G401 (cell line): Measurements from ENCODE around the gene DVL1. TPM values are rescaled to one million over a fixed set of nuclear protein-coding genes. Genes with fewer than 3 reads are reported as not detected.
"Not testable (repeated sequence)": the region's sequence is repeated elsewhere in the genome, so short reads cannot be mapped to it uniquely, and the experiment has no call there.

Source experiments
- DNase-seq: peaks from one replicate; pipeline ENCODE4 v3.0.0-alpha.2; 2015; ENCODE audit warnings: low spot score
- in situ Hi-C: cut with HindIII; loops from 2 replicates; pipeline ENCODE4 v1.10.0; 2016; ENCODE audit warnings: low sequenced_read_pairs, mixed read lengths
- total RNA-seq: library from RNA; depleted of rRNA; stranded (reverse); fragments of >200 nt; shearing (Covaris generic); gene quantifications from 2 replicates; pipeline ENCODE4 v1.2.3, GENCODE V29; 2014; rRNA removed

The DVL1 gene
- 66.4 and 70.2 TPM in 2 replicates for total RNA-seq

DNA sequence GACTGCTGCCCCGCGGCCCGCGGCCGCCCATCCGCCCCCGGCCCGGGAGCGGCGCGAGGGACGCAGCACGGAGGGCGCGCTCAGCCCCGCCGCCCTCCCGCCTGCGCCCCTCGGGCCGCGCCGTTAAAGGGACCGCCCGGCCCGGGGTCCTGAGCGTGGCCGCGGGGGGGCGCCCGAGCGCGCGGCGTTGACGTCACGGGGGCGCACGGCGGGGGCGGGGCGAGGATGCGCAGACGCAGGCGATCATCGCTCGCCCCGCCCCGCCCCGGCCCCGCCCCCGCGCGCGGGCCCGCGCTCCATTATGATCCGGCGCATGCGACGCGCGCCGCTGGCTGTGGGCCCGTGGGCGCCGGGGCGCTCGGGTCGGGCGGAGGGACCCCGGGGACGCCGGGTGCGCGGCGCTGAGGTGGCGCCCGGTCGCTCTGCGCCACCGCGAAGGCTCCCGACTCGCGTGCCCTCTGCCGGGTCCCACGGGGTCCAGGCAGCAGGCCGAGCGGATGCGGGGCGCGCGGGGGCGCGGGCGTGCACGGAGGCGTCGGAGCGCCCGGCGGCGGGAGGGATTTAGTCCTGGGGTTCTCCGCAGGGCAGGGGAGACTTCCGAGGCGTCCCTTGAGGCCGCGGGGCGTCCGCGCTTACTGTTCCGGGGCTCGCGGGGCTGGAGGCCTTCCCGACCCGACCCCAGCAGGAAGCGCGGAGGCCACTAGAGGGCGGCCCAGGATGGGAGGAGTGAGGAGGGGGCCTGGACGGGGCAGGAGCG lies at the start of gene DVL1:
DVL1 (minus strand) TSS at position 163 of the 757 bp plus-strand sequence. CDS start 353 bp downstream, outside the sequence.
- peak; percentile 49 for DNase-seq
- in situ Hi-C loops, result no loop called here

DNA sequence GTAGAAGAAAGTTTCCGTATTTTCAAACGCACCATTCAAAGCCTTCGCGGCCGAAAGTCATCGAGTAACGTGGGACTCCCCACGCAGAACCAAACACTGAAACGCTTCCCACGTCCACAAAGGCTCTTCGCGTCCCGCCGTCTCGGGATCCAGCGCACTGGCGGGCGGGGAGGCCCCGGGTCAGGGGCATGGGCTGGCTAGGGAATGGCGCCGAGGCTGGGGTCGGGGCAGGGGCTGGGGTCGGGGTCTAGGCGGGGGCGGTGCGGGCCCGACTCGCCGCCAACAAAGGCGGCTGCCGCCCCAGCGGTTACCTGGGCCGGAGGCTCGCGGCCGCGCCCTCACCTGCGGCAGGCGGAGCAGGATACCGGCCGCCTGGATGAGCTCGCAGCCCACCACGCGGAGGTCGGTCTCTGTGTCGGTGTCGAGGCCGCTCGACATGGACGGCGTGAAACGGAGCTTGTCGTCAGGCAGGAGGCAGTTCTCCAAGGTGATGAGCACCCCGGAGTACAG lies 49.5 kb upstream of the DVL1 start:
- in situ Hi-C loops, result no loop called here
- no peak for DNase-seq

DNA sequence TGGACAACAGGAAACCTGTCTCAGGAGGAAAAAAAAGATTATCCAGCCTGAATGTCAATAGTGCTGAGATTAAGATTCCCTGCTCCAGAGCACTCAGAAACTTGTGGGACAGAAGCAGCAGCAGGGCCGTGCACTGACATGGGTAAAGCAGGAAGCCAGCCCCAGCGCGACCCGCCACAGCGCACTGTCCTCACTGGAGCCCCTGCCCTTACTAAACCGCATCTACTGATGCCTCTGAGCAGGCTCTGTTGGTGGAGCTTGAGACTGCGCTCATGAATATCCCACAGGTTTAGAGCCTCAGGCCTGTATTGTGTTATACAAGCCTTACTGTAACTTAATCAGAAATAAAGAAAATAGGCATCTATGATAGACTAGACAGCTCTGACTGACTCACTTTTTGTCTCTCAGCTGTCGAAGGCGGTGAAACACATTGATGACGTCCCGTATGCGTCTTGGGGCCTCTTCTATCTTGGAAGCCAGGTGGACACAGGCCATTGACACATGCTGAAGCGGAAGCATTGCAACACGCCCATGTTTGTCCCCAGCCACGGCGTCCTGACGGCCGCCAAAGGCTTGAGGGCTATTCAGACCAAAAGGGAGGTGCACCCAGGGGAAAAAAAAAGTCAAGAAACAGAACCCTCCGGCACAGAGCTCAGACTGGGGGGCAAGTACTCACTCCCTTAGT lies 48.8 kb upstream of the DVL1 start:
- in situ Hi-C loops, result no loop called here
- no peak for DNase-seq

DNA sequence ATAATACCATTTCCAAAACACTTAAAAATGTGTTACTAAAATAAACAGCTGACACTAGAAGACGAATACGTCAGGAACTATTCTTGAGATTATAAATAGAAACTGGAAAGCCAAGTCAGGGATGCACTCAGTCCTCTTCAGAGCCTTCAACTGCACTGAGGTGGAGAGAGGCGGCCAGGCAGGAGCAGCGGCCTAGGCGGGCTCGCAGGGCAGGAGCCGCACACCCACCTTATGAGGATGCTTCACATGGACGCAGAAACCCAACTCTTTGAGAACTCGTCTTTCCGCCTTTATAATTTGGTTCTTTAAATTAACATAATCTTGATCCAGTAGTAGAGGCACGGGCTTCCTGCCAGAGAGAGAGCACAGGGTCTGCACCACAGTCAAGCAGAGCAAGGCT lies 45.9 kb upstream of the DVL1 start:
- no peak for DNase-seq
- in situ Hi-C loops, result no loop called here

DNA sequence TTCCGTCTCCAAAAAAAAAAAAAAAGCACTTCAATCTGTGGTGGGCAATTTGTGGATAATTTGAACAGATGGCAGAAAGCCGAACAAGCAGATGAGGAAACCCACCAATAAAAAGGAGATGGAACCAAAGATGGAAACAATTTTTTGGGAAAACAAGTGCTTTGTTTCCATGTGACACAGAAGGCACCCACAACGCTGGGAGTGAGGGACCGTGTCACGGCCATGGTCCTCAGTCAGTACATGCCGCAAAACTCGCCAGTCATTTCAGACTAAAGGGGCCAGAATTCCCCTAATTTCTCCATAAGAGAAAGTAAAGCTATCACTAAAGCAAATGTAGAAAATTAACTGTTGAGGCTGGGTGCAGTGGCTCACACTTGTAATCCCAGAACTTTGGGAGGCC lies 44.9 kb upstream of the DVL1 start:
- DNase-seq, result no peak
- in situ Hi-C loops, result no loop called here

DNA sequence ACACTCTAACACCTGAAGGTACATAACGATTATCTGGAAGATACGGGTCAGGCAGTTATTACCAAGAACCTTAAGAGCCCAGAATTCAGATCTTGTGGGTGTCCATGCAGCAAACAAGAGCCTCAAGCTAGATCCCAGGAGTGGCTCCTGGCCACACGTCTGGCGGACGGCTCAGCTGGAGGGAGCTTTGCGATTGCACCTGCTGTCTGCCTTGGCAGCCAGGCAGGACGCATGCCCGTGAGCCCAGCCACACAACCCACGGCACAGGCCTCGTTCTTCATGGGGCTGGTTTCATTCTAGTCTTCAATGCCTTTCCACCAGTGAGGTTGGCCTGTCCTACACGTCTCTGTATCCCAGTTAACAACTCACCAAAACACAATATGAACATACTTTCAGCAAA lies 44.2 kb upstream of the DVL1 start:
- in situ Hi-C loops, result no loop called here
- DNase-seq, result no peak

DNA sequence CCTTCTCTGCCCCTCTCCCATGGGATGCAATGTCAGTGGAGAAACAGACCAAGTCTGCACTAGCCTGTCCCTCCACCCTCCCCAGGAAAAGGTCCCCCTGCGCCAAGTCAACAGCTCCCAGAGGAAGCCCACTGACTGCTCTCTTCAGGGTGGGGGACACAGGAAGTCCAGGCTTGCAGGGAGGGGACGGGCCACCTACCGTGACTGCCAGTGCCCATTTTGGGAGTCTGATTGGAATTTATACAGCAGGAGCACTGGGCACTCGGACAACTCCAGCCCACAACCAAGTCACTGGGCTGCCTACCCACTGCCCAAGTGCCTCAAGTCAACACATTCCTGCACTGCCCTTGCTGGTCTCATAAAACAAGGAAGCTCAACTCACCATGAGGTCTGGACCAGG lies 43.8 kb upstream of the DVL1 start:
- DNase-seq, result no peak
- in situ Hi-C loops, result no loop called here

DNA sequence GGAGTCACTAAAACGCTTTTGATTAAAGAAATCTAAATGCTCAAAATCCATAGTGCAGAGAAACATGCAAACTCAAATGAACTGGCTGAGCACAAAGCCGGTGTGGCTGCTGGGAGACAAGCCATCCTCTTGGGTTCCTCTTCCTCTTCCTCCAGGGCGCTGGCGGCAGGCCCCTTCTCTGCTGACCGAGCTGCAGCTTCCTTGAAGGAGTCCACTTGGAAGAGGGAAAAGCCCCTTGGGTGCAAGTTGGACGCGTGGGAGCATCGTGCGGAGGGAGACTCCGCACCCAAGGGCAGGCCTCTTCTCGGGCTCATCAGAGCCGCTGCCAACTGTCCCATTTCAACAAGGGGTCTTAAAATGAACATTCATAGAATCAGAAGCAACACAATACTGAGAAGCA lies 42.0 kb upstream of the DVL1 start:
- DNase-seq, result no peak
- in situ Hi-C loops, result no loop called here

DNA sequence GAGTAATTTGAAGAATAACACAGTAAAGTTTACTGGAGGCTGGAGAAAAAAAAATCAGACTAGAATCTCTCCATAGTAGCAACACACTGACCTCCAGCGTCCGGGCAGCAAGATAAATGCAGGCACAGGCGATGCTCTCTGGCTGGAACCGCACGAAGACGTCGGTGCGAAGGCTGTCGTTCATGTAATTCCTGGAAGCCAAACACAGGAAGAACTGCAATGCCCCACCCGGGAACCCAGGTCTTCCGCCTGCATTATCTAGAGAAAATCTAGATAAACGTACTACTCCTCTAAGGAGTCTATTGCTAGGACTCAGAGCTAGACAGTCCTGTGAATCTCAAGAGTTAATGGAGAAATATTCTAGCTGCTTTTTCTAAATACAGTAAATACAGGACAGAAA lies 41.5 kb upstream of the DVL1 start:
- in situ Hi-C loops, result no loop called here
- DNase-seq, result no peak

DNA sequence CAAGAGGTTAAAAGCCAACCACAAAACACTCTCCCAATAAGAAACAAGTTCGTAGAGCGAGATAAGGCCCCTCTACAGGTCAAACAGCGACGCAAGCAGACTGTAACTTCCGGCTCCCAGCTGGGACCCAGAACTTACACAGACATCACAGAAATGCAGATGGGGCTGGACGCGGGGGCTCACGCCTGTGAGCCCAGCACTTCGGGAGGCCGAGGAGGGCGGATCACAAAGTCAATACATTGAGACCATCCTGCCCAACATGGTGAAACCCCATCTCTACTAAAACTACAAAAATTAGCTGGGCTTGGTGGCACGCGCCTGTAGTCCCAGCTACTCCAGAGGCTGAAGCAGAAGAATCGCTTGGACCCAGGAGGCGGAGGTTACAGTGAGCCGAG lies 38.9 kb upstream of the DVL1 start:
- in situ Hi-C loops, result no loop called here
- DNase-seq, result no peak

DNA sequence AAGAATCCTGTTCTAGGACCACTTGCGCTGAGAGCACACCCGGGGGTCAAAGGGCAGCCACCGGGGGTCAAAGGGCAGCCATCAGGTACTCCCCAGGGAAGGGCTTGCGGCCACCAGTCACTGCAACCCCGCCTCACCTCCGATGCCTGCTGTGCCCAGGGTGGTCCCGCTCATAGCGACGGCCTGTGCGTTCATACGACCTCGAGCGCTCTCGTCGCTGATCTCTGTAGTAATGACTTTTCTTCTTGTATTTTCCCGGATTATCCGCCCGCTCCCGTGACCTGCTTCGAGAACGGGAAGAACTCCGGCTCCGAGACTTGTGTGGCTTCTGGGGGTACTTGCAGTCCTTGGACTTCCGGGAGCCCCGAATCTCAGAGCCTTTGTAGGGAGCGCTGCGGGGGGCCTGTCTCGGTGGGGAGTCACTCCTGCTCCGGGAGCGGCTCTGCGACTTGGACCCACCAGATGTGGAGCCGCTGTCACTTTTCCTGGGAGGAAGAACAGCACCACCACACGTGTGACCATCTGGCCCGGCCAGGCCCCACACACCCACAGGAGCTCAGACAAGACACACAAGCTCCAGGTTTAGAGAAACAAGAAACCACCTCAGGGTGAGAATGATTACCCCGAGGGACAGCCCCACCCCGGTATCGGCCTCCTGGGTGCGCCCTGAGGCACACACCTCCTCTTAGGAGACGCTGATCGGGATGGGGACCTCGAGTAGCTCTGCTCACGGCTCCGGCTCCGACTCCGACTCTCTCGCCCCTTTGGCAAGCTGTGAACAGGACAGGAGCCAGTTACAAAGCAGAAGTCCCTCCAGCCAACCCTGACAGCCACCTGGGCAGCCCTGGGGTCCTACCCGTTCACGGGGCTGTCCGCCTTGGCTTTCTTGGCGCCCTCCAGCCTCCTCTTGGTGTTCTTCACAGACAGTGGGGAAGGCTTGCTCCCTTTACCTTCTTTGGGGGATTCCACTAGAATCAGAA lies 38.2 kb upstream of the DVL1 start:
- in situ Hi-C loops, result no loop called here
- no peak for DNase-seq

DNA sequence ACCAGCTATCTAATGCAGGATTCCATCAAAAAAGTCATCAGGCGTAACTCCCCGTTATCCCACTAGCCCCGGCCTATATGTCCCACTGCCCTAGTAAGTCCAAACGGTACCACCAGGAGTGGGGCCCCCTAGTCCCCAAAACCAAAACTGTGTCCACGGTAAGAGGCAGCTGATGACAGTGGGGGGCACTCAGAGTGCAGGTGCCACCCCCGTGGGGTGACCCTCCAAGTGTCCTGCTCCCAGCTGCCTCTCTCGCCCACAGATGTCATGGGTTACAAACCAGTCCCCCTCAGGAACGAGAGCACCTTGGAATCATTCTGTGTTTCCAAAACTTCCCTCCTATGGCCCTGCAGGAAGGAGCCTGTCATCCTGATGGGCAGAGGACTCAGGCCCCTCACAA lies 36.7 kb upstream of the DVL1 start:
- DNase-seq, result no peak
- in situ Hi-C loops, result no loop called here

DNA sequence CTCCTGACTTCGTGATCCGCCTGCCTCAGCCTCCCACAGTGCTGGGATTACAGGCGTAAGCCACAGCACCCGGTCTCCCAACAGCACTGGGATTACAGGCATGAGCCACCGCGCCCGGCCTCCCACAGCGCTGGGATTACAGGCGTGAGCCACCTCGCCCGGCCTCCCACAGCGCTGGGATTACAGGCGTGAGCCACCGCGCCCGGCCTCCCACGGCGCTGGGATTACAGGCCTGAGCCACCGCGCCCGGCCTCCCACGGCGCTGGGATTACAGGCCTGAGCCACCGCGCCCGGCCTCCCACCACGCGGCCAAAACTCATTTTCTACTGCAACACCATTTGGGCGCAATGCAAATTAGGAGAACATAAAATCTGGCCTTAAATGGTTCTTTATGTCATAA lies 36.1 kb upstream of the DVL1 start:
- in situ Hi-C loops, DNase-seq: not testable (repeated sequence)

DNA sequence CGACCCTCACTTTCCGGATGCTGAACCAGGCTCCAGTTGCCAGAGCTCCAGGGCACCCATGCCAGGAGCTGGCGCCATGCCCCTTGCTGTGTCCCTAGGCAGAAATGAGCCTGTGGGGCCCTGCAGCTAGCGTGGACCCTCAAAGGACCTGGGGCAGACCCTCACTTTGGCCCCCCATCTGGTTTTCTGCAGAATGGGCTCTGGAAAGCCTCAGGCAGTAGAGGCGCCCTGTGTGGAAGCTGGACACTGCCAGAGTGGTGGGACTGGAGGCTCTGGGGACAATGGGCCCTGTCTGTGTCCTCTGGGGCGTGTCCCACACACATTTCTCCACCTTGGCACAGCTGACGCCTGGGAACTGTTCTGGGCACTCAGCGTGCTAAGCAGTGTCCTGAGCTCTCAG lies 32.1 kb upstream of the DVL1 start:
- in situ Hi-C loops, result no loop called here
- DNase-seq, result no peak

DNA sequence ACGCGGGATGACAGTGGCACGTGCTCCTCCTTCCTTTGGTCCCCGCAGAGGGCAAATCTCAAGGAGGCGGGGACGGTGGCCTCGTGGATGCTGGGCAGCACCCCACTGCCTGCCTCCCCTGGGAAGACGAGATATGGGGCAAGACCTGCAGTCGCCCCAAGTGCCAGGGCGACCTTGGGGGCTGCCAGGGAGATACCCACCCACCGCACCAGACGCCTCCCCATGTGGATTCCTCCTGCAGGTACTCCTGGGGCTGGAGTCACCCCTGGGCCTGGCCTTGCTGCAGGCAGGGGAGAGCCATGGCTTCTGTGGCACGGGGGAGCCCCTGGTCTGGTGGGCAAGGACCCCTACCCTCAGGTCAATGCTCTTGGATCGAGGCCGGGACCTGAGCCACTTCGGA lies 31.6 kb upstream of the DVL1 start:
- in situ Hi-C loops, result no loop called here
- DNase-seq, result no peak

DNA sequence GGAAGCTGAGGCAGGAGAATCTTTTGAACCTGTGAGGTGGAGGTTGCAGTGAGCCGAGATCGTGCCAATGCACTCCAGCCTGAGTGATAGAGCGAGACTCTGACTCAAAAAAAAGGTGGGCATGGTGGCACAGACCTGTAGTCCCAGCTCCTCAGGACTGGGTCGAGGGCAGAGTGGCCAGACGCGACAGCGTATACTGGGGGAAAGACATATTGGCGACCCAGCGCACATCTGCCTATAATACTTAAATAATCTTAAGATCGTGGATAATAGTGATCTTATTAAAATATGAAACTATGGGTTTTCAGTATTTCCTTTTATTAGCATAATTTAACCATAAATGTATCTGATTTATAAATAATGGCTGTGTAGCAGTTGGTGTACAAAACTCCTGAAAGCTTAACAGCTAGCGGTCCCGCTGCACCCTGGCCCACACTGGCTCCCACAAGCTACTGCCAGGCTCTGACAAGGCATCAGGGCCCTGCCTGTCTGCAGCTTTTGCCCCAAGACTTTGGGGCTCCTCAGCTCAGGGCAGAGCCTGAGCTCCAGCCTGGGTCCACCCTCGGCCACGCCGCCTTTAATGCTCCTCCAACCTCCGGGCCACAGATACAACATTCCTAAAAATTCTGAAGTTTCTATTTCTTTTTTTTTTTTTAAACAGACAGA lies 28.5 kb upstream of the DVL1 start:
- no peak for DNase-seq
- in situ Hi-C loops, result loop anchor here (10.0 kb wide), 2 partner anchors 57 to 187 kb away; partner anchors contain the start of gene VWA1

DNA sequence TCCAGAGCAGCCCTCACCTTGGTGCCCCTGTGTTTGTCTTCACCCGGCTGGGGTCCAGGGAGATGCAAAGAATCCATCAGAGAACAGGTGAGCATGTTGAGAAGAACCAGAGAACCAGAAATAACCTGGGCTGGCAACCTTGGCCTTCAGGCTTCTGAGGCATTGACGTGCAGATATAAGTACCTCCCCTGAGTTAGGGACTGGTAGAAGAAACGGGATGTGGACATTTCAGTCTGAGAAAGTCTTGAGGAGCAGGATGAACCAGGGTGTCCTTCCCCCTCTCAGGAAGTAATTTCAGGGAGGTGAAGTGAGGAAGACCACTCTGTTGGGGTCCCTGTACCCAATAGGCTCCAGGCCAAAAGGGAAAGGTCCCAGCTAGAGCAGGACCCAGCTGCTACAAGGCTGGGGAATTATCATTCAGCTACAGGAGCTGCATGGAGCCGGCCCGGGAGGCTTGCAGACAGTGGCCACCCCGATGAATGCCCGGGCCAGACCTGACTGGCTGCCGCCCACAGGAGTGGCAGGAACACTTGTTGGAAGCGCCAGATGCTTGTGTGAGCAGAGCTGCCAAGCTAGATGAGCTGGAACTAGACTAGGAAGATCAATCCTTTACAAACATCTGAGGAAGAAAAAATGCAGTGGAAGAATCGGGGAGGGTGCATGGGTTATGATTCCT lies 27.5 kb upstream of the DVL1 start:
- in situ Hi-C loops, result loop anchor here (10.0 kb wide), 2 partner anchors 58 to 188 kb away; partner anchors contain the start of gene VWA1
- DNase-seq, result no peak

DNA sequence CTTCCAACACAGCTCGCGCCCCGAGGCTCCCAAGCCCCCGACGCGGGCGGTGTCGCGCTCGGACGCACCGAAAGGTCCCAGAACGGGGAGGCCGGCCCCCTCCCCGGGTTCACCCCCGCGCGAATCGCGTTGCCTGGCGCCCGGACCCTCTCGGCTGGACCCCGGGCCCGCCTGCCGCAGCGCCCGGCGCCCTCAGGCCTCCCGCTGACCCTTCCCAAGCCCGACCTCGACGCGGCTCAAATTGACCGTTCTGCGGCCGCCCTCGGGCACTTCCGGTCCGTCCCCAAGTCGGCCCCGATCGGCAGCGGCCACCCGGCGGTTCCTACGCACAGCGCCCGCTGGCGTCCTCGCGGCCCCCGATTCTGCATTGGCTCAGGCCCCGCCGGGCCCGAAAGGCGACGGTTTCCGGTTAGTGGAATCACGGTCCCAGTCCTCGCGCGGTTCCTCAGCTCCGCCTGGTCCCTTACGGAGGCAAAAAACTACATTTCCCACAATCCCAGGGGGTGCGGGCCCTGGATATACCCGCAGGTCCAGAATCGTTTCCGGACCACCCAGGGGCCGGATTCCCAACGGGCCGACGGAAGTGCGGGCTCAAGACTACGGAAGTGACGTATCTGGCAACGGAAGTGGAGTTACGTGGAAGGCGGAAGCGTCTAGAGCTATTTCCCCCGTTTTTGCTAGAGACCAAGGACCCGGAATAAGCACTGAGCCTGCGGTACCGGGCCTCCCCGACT lies 25.9 kb upstream of the DVL1 start, which contains the start of gene AURKAIP1:
AURKAIP1 (minus strand) TSS at position 279 of the 734 bp plus-strand sequence. CDS start 451 bp downstream, outside the sequence.
- DNase-seq, result peak; percentile 100
- in situ Hi-C loops, result loop anchor here (10.0 kb wide), 2 partner anchors 60 to 190 kb away; partner anchors contain the start of gene VWA1
